Measurements from ENCODE around the gene ADRA2C. TPM values are rescaled to one million over a fixed set of nuclear protein-coding genes. Genes with fewer than 3 reads are reported as not detected.

Gene ADRA2C
- polyA plus RNA-seq, 2 of the 4 experiments (the other 2 are of a cell fraction) = 1.9 to 4.1 TPM

DNA sequence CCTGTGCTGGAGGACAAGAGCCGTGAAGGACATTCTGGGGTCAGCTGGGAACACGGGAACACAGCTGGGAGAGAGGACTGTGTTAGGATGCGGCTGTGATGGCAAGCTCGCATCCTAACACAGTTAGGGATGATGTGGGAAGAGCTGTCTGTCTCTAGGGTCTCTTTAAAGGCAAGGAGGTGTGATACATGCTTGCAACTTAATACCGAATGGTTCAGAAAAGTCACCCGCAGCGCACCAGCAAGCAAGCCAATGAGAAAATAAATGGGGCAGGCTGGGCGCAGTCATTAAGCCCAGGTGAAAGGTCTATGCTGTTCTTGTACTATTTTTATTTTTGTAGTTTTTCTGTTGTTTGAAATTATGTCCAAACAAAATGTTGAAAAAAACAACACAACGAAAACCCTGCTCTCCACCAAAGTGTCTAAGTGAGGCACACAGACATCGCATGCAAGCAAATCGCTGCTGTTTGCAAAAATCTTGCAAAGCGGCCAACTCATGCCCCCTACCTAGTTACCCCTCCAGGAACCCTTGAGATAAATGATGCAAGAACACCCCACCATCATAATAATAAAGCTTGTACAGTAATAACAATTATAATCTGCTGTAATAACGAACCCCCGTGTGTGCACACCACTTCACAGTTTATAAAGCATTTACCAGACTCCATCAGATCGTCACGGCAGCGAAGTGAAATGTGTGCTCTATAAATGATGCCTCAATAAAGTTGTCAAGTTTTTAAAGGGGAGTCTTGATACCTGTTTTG, 17.9 kb upstream of the ADRA2C start:
- POLR2A ChIA-PET = no interaction called here

GRCh38 chr4:3749081-3749480, 17.1 kb upstream of the ADRA2C start:
- H3K4me2 ChIP-seq = no peak overlapping the region
- H3K27ac ChIP-seq = no peak overlapping the region
- no peaks in the 10 kb centered on the region; the same call in 2 of the 3 replicates for H3K4me1 ChIP-seq
- no peak overlapping the region for H3K4me3 ChIP-seq
- DNase-seq (ENCODE audit: low read depth in 1 of 2, low spot score in 1 of 2) (no peak), FAIRE-seq (no peak), ATAC-seq (no peak)
- POLR2A ChIA-PET = no interaction called here
- H3K9me3 ChIP-seq = peaks cover 3% of the 10 kb centered on the region; the same call in 1 of the 3 replicates
- TF ChIP-seq MAFK (IDR thresholded peaks at IDR 0.05; ENCODE audit: partially characterized antibody) (no peak), FOXS1 (CRISPR knock-in tag; IDR thresholded peaks at IDR 0.05) (no peak), PHF8 (IDR thresholded peaks at IDR 0.05; ENCODE audit: borderline replicate concordance, low read depth) (no peak), HOXB5 (CRISPR knock-in tag; IDR thresholded peaks at IDR 0.05) (no peak), RNF2 (IDR thresholded peaks at IDR 0.05; ENCODE audit: borderline replicate concordance, low read depth) (no peak), NFE2L2 (conservative IDR thresholded peaks at IDR 0.05; ENCODE audit: low read length) (no peak), CHD2 (IDR thresholded peaks at IDR 0.05; ENCODE audit: low read length, partially characterized antibody) (no peak), CHD4 (IDR thresholded peaks at IDR 0.05; ENCODE audit: borderline replicate concordance) (no peak), RARB (CRISPR knock-in tag; IDR thresholded peaks at IDR 0.05) (no peak), ZC3H11A (IDR thresholded peaks at IDR 0.05) (no peak), RAD21 (conservative IDR thresholded peaks at IDR 0.05 in 1 of 2, IDR thresholded peaks at IDR 0.05 in 1 of 2) (no peak), REST (IDR thresholded peaks at IDR 0.05) (no peak)
- CTCF ChIA-PET = interaction anchor here (0.5 to 4.4 kb wide), 6 partner anchors 9 to 131 kb away, joined by 3 to 31 read pairs (median 6); partner anchors contain the start of gene ADRA2C
- WGBS (ENCODE audit: missing lambda C conversion rate) = 0% methylated on average over 1 of the region's 12 CpGs

More for the DNA sequence above, 17.9 kb upstream of the ADRA2C start:
- Histone ChIP-seq H3K27ac (no peak overlapping the region), H3K4me2 (no peak overlapping the region), H3K9me3 (peaks cover 3% of the 10 kb centered on the region; the same call in 1 of the 3 replicates), H3K4me3 (no peak overlapping the region), H3K4me1 (no peaks in the 10 kb centered on the region; the same call in 2 of the 3 replicates)
- no peak for FAIRE-seq
- CTCF ChIA-PET = interaction anchor here (0.5 to 4.4 kb wide), 8 partner anchors 8 to 132 kb away, joined by 3 to 31 read pairs (median 4); partner anchors contain the start of gene ADRA2C
- no peak for ATAC-seq
- 60% methylated on average over 17 of the region's 17 CpGs for WGBS (ENCODE audit: missing lambda C conversion rate)
- no peak for TF ChIP-seq FOSB (CRISPR knock-in tag; IDR thresholded peaks at IDR 0.05)
- no peak for TF ChIP-seq BHLHE40 (IDR thresholded peaks at IDR 0.05; ENCODE audit: low read depth, low read length)
- TF ChIP-seq CBX8 (IDR thresholded peaks at IDR 0.05) = no peak
- TF ChIP-seq MYC (IDR thresholded peaks at IDR 0.05; ENCODE audit: borderline replicate concordance, low read length) = no peak
- DNase-seq (ENCODE audit: low read depth in 1 of 2, low spot score in 1 of 2) = no peak

GRCh38 chr4:3750334-3750733, 15.9 kb upstream of the ADRA2C start:
- Histone ChIP-seq H3K4me1 (no peaks in the 10 kb centered on the region; the same call in 2 of the 3 replicates), H3K9me3 (peaks cover 3% of the 10 kb centered on the region; the same call in 1 of the 3 replicates), H3K27ac (no peak overlapping the region), H3K4me3 (no peak overlapping the region), H3K4me2 (no peak overlapping the region)
- FAIRE-seq = no peak
- CTCF ChIA-PET = interaction anchor here (0.8 to 4.4 kb wide), 2 partner anchors 16 to 34 kb away, joined by 4 to 31 read pairs; partner anchors contain the start of gene ADRA2C
- POLR2A ChIA-PET = no interaction called here
- no peak for ATAC-seq
- no CpG with 5 or more reads among the region's 11 CpGs for WGBS (ENCODE audit: missing lambda C conversion rate)
- DNase-seq (ENCODE audit: low read depth in 1 of 2, low spot score in 1 of 2) = no peak
- TF ChIP-seq PBX3 (IDR thresholded peaks at IDR 0.05) (no peak), HOXB5 (CRISPR knock-in tag; IDR thresholded peaks at IDR 0.05) (no peak), FOSL2 (IDR thresholded peaks at IDR 0.05) (no peak), FOSL2 (CRISPR knock-in tag; IDR thresholded peaks at IDR 0.05) (no peak), CBX8 (IDR thresholded peaks at IDR 0.05) (no peak), REST (IDR thresholded peaks at IDR 0.05) (no peak), SMC3 (IDR thresholded peaks at IDR 0.05) (no peak), FOXS1 (CRISPR knock-in tag; IDR thresholded peaks at IDR 0.05) (no peak), CHD4 (IDR thresholded peaks at IDR 0.05; ENCODE audit: borderline replicate concordance) (no peak), KDM1A (IDR thresholded peaks at IDR 0.05; ENCODE audit: low read depth) (no peak), TFCP2L1 (CRISPR knock-in tag; IDR thresholded peaks at IDR 0.05) (no peak), EHMT2 (IDR thresholded peaks at IDR 0.05; ENCODE audit: low read depth) (no peak), ZC3H11A (IDR thresholded peaks at IDR 0.05) (no peak), PHF8 (IDR thresholded peaks at IDR 0.05; ENCODE audit: borderline replicate concordance, low read depth) (no peak), RARB (CRISPR knock-in tag; IDR thresholded peaks at IDR 0.05) (no peak)
